C4-2B (cell line): Measurements from ENCODE around the gene CTSE.

Experiments used
- CTCF ChIP-seq: fragments of 450-650 bp; conservative IDR thresholded peaks from 2 replicates; pipeline ENCODE4 v1.5.1; 2017; ENCODE audit warnings: mild to moderate bottlenecking
- ZFX ChIP-seq: fragments of 450-650 bp; IDR thresholded peaks from 2 replicates; pipeline ENCODE4 v1.6.1; 2017

GRCh38 chr1:205965036-205965884 lies 58.4 kb downstream of the CTSE start:
- TF ChIP-seq CTCF, result no peak
- no peak for TF ChIP-seq ZFX
